ENCODE data around the gene HIGD1C. TPM values are rescaled to one million over a fixed set of nuclear protein-coding genes. Genes with fewer than 3 reads are reported as not detected.

Gene HIGD1C
- total and polyA plus RNA-seq, 10 donors, result not detected

DNA sequence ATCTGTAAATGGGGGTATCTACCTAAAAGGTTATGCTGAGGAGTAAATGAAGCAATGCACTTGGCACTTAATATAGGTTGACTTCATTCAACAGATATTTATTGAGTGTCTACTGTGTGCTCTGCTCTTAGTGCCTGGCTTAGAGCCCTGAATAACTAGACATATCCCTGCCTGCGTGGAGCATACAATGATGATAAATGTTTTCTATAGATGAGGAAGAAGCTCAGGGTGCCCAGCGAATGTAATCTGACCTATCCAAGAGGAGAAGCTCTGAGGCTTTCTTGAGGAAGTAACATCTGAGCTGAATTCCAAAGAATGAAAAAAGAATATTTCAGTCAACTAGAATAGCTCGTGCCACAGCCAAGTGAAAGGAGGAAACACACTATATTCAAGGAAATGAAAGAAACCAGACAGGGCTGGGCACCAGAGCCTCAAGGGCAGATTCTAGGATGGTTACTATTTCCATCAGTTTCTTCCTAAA is 17.9 kb upstream of the HIGD1C start:
- 20 to 27% (median 25%) methylated on average over 3 of the region's 3 CpGs for WGBS, 5 donors
- no peak overlapping the region for H3K4me3 ChIP-seq
- H3K36me3 ChIP-seq, result peaks cover 0 to 62% (median 25%) of the 10 kb centered on the region in 6 donors
- intact Hi-C loops (cut with DNase I; ENCODE audit: low total_unique reads), result loop anchor here (10.0 kb wide), 1 partner anchor 100 kb away; no protein-coding TSS in a partner anchor
- no peaks in the 10 kb centered on the region for H3K27me3 ChIP-seq (replicated peaks in 1 of 7)
- H3K9me3 ChIP-seq, result peaks cover 0 to 22% (median 15%) of the 10 kb centered on the region in 8 donors
- TF ChIP-seq POLR2A (IDR thresholded peaks at IDR 0.05), result no peak
- TF ChIP-seq POLR2AphosphoS5 (IDR thresholded peaks at IDR 0.05), result no peak
- TF ChIP-seq, protein P1, sequence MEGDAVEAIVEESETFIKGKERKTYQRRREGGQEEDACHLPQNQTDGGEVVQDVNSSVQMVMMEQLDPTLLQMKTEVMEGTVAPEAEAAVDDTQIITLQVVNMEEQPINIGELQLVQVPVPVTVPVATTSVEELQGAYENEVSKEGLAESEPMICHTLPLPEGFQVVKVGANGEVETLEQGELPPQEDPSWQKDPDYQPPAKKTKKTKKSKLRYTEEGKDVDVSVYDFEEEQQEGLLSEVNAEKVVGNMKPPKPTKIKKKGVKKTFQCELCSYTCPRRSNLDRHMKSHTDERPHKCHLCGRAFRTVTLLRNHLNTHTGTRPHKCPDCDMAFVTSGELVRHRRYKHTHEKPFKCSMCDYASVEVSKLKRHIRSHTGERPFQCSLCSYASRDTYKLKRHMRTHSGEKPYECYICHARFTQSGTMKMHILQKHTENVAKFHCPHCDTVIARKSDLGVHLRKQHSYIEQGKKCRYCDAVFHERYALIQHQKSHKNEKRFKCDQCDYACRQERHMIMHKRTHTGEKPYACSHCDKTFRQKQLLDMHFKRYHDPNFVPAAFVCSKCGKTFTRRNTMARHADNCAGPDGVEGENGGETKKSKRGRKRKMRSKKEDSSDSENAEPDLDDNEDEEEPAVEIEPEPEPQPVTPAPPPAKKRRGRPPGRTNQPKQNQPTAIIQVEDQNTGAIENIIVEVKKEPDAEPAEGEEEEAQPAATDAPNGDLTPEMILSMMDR (IDR thresholded peaks at IDR 0.05 in 8 of 11, conservative IDR thresholded peaks at IDR 0.05 in 3 of 11), result no peak
- peaks cover 9 to 68% (median 37%) of the 10 kb centered on the region in 6 donors for H3K4me1 ChIP-seq
- H3K27ac ChIP-seq, result peak overlapping the region; percentile 30 to 73 (median 56)
- DNase-seq, result no peak

DNA sequence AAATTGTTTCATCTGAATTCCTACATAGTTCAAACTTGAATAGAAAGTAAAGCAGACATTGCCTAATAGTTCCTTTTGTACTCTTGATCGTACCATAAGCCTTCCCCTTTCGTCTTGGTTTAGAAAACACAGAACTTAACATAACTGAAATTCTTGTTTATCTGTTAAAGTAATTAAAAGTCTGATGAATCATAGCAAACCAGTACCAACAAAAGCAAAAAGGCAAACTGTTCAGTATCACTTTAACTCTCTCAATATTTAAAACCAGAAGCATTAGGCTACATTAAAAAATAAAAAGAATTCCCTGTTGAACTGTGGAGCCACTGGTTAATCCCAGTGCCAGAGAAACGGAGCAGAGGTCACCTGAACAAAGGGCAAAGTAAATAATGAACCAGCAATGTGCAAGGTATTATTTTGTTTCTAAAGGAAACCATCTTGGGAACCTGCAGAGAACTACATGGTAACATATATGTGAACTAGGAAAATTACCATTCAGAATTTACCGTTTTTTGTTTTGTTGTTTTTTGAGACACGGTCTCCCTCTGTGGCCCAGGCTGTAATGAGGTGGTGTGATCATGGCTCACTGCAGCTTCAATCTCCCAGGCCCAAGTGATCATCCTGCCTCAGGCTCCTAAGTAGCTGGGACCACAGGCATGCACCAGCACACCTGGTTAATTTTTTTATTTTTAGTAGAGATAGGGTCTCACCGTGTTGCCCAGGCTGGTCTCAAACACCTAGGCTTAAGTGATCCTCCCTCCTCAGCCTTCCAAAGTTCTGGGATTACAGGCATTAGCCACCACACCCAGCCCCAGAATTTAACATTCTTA is 17.1 kb upstream of the HIGD1C start:
- H3K27me3 ChIP-seq (replicated peaks in 1 of 7), result no peaks in the 10 kb centered on the region
- H3K36me3 ChIP-seq, result peaks cover 0 to 54% (median 19%) of the 10 kb centered on the region in 6 donors
- H3K4me3 ChIP-seq, result no peak overlapping the region
- H3K9me3 ChIP-seq, result peaks cover 0 to 22% (median 15%) of the 10 kb centered on the region in 8 donors
- DNase-seq, result no peak
- intact Hi-C loops (cut with DNase I; ENCODE audit: low total_unique reads), result loop anchor here (10.0 kb wide), 1 partner anchor 100 kb away; no protein-coding TSS in a partner anchor
- TF ChIP-seq POLR2AphosphoS5 (IDR thresholded peaks at IDR 0.05) (no peak), POLR2A (IDR thresholded peaks at IDR 0.05) (no peak)
- TF ChIP-seq, protein P1 (IDR thresholded peaks at IDR 0.05 in 8 of 11, conservative IDR thresholded peaks at IDR 0.05 in 3 of 11), result no peak
- peak overlapping the region in 7 of 8 donors; percentile 45 to 73 (median 57) for H3K27ac ChIP-seq
- H3K4me1 ChIP-seq, result peaks cover 6 to 61% (median 32%) of the 10 kb centered on the region in 6 donors
- 52 to 67% (median 60%) methylated on average over 6 of the region's 6 CpGs for WGBS, 5 donors

DNA sequence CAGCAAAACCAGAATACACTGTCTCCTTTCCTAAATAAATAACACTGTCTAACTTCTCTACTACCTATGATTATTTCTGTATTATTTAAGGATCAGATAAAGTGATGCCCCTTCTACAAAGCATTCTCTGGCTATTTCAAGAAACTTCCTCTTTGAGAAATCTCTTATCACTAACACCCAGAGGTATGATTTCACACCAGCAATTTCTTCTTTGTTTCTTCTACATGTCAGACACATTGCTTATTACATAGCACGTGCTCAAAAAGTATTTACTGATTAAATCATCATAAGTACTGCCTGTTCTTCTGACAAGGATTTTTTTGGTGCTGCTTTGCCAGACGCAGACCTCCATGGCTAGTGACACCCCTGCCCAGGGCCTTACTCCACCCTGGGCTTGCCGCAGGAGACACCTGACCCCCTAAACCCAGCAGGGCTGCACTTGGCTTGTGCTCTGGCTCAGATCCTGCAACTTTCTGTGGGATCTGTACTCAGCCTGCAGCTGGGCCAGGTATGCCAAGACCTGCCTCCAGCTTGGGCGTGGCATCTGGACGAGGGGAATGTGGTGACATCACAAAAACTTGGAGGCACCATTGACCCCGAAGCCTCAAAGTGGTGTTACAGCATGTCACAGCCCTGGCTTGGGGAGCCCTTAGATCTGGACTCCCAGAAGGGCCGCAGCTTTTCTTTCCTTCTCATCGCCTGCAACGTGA is 15.4 kb upstream of the HIGD1C start:
- H3K4me1 ChIP-seq, result peaks cover 6 to 43% (median 32%) of the 10 kb centered on the region in 6 donors
- intact Hi-C loops (cut with DNase I; ENCODE audit: low total_unique reads), result loop anchor here (10.0 kb wide), 1 partner anchor 102 kb away; no protein-coding TSS in a partner anchor
- no peak overlapping the region for H3K27ac ChIP-seq
- H3K27me3 ChIP-seq (replicated peaks in 1 of 7), result no peaks in the 10 kb centered on the region
- DNase-seq, result no peak
- no peak overlapping the region for H3K4me3 ChIP-seq
- peaks cover 0 to 22% (median 15%) of the 10 kb centered on the region in 8 donors for H3K9me3 ChIP-seq
- 82 to 90% (median 86%) methylated on average over 9 of the region's 9 CpGs for WGBS, 5 donors
- no peak for TF ChIP-seq POLR2AphosphoS5 (IDR thresholded peaks at IDR 0.05)
- TF ChIP-seq, protein P1 (IDR thresholded peaks at IDR 0.05 in 8 of 11, conservative IDR thresholded peaks at IDR 0.05 in 3 of 11), result no peak
- no peak for TF ChIP-seq POLR2A (IDR thresholded peaks at IDR 0.05)
- peaks cover 0 to 36% (median 3%) of the 10 kb centered on the region in 6 donors for H3K36me3 ChIP-seq
